ENCODE data around the gene DNAJB7. TPM values are rescaled to one million over a fixed set of nuclear protein-coding genes. Genes with fewer than 3 reads are reported as not detected.

DNAJB7 gene
- total and polyA plus RNA-seq, 2 of the 13 experiments (the other 11 are each of a cell fraction or from before 2014, with no cell fraction given), result not detected

GRCh38 chr22:40855979-40856512, 5.9 kb downstream of the DNAJB7 start (continued):
- TF ChIP-seq KDM1A (CRISPR knock-in tag; IDR thresholded peaks at IDR 0.05) (no peak), GATAD1 (CRISPR knock-in tag; IDR thresholded peaks at IDR 0.05) (no peak), KDM3A (CRISPR knock-in tag; IDR thresholded peaks at IDR 0.05; ENCODE audit: low read depth) (no peak), ZNF709 (CRISPR knock-in tag; IDR thresholded peaks at IDR 0.05) (no peak), ZNF768 (CRISPR knock-in tag; IDR thresholded peaks at IDR 0.05) (peak; percentile 35; the same call in 1 of the 2 replicates), ZNF746 (CRISPR knock-in tag; IDR thresholded peaks at IDR 0.05) (no peak), RARG (CRISPR knock-in tag; IDR thresholded peaks at IDR 0.05; ENCODE audit: low read depth) (no peak), HNF1B (CRISPR knock-in tag; IDR thresholded peaks at IDR 0.05) (no peak), DZIP1 (CRISPR knock-in tag; IDR thresholded peaks at IDR 0.05) (peak; percentile 85; the same call in 1 of the 2 replicates), FOXO1 (CRISPR knock-in tag; IDR thresholded peaks at IDR 0.05) (no peak), KLF13 (CRISPR knock-in tag; IDR thresholded peaks at IDR 0.05) (no peak), SALL1 (CRISPR knock-in tag; IDR thresholded peaks at IDR 0.05) (peak; percentile 28; the same call in 1 of the 2 replicates), GABPA (IDR thresholded peaks at IDR 0.05; ENCODE audit: low read depth, low read length) (no peak), GABPA (CRISPR knock-in tag; IDR thresholded peaks at IDR 0.05; ENCODE audit: low read depth) (no peak), ZNF687 (CRISPR knock-in tag; IDR thresholded peaks at IDR 0.05) (no peak), SMAD3 (CRISPR knock-in tag; IDR thresholded peaks at IDR 0.05) (no peak), ZFP36 (IDR thresholded peaks at IDR 0.05; ENCODE audit: borderline replicate concordance, low read depth, low read length, partially characterized antibody) (no peak), ASH2L (IDR thresholded peaks at IDR 0.05; ENCODE audit: insufficient read length, low read depth, low read length) (peak; percentile 69)

Data from HepG2 (cell line).